Heart left ventricle (tissue), 16 donors: ENCODE data around the gene CSTB. TPM values are rescaled to one million over a fixed set of nuclear protein-coding genes. Genes with fewer than 3 reads are reported as not detected.

Experiments
- ATAC-seq, 4 donors: fragments of 200-7000 bp; cut with Tn5 transposase; one replicate each; pipeline ENCODE4 v1.9.1; 2020 to 2022; ENCODE audit warnings: moderate library complexity in 4 of 4, mild to moderate bottlenecking in 3 of 4, moderate number of reproducible peaks in 1 of 4
- DNase-seq, 5 donors: peaks; one replicate each; pipeline ENCODE4 v3.0.0-alpha.2; 2020
- H3K27ac ChIP-seq, 12 donors: fragments of 200-600 bp; sonication (generic) in 4 of 12; one replicate each; pipeline versions ENCODE4 v1.5.0 to v1.8.0; 2016 to 2022; ENCODE audit warnings: mild to moderate bottlenecking in 2 of 12
- H3K27me3 ChIP-seq, 9 donors: fragments of 200-600 bp; sonication (generic) in 2 of 9; one replicate each; pipeline versions ENCODE4 v1.5.1 to v1.8.0; 2016 to 2022; ENCODE audit warnings: mild to moderate bottlenecking in 3 of 9
- H3K36me3 ChIP-seq, 9 donors: fragments of 200-600 bp; sonication (generic) in 2 of 9; one replicate each; pipeline versions ENCODE4 v1.5.0 to v1.8.0; 2018 to 2022; ENCODE audit warnings: mild to moderate bottlenecking in 2 of 9
- H3K4me1 ChIP-seq, 12 donors: fragments of 200-600 bp; sonication (generic) in 4 of 12; one replicate each; pipeline versions ENCODE4 v1.5.0 to v1.8.0; 2016 to 2022; ENCODE audit warnings: mild to moderate bottlenecking in 3 of 12
- H3K4me3 ChIP-seq, 12 donors: fragments of 200-600 bp; sonication (generic) in 4 of 12; one replicate each; pipeline versions ENCODE4 v1.5.0 to v1.8.0; 2017 to 2022; ENCODE audit warnings: mild to moderate bottlenecking in 9 of 12, moderate library complexity in 4 of 12
- H3K9me3 ChIP-seq, 12 donors: fragments of 200-600 bp; sonication (generic) in 4 of 12; one replicate each; pipeline versions ENCODE4 v1.5.0 to v1.8.0; 2016 to 2022; ENCODE audit warnings: mild to moderate bottlenecking in 1 of 12
- CTCF ChIP-seq, 12 donors: fragments of 200-600 bp; sonication (generic) in 4 of 12; IDR thresholded peaks; one replicate each; pipeline versions ENCODE4 v1.5.0 to v1.8.0; 2018 to 2022; ENCODE audit warnings: antibody characterized with exemption in 12 of 12, mild to moderate bottlenecking in 5 of 12
- POLR2A ChIP-seq, 2 donors: fragments of 450-650 bp; IDR thresholded peaks; one replicate each; pipeline ENCODE4 v1.6.1; 2017; ENCODE audit warnings: antibody characterized with exemption in 2 of 2, mild to moderate bottlenecking in 2 of 2, moderate library complexity in 2 of 2
- WGBS, 4 donors: extraction: QIAGEN DNeasy Blood & Tissue Kit in 2 of 4; methylation state at CpG; one replicate each; pipeline versions ENCODE4 v1.1.5 to v1.1.7; 2013 to 2018; 5-methylcytosine and 5-hydroxymethylcytosine counted together
- intact Hi-C, 10 donors: fragments of 100-400 bp; cut with DNase I; formaldehyde crosslinking; loops; one replicate each; pipeline versions ENCODE4 v1.11.1 to v1.14.2; 2022
- polyA plus RNA-seq, 2 donors: library from polyadenylated mRNA; stranded (reverse); fragments of 200-250 nt; gene quantifications; one replicate each; pipeline ENCODE4 v1.2.3, GENCODE V29; 2013
- total RNA-seq, 9 donors: library from RNA; depleted of rRNA in 2 of 9; stranded (reverse); fragments of >200 nt in 2 of 9; fragmentation: NEBNext Ultra II Directional in 3 of 9; extraction: Animal tissue kit (Norgen Biotek cat#: 25700) in 3 of 9; gene quantifications; one replicate each; pipeline versions ENCODE4 v1.1.0 to v1.2.4, GENCODE V29; 2016 to 2023
- donor health status: ischemic (EF 13 %, LVEDD 7.1; RV severe dilation, severe dysfunction).
- donor health status: healthy with polysubstance abuse.
- donor health status: DM: no; HTN: yes; CAD: no.
- donor health status: DM: no; HTN: no; CAD: no.
- donor health status: ischemic (EF 25% LVEDD 6.9; RV normal size, moderate dysfunction).
- donor health status: ischemic (EF 25% LVEDD 5.7; RV mildly dilated, moderate dysfunction).
- donor health status: healthy.
- donor health status: DM: yes; HTN: yes; CAD: no.
- donor health status: ischemic (EF 35%, LVEDD 5.7; RV mildly dilated, moderate dysfunction).
- donor health status: nonischemic (EF 11% LVEDD 7.7; RV severe dilation, severe dysfunction).
- donor health status: DM: yes; HTN: yes; CAD: no.
- donor health status: PGD.
- donor health status: ischemic (EF 29% LVEDD 5.4; RV normal size, mild dysfunction).
- donor health status: nonischemic (EF 23%, LVEDD 6.1; RV moderate dilation, normal function).

CSTB gene
- total and polyA plus RNA-seq, 11 donors, result 7.8 to 77.0 (median 36.1) TPM

DNA sequence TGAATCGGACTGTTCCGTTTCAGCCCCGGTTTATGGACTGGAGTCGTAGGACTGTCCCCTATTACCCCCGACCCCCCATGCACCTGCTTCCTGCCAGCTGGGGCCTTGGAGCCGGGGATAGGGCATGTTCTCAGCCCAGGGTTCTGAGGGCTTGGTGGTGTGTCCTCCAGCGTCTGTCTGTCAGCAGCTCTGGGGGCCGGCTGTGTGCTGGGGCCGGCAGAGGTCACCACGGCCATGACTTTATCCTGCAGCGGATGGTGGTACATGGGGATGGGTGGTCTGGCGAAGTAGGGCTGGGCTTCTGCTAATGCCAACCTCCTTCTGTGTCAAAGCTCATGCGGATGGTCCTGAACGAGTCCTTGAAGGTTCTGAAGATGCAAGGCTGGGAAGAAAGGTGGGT, 18.7 kb upstream of the CSTB start:
- DNase-seq (no peak), ATAC-seq (no peak)
- 88 to 96% (median 91%) methylated on average over 5 to 14 of the region's 14 CpGs for WGBS, 4 donors
- H3K4me1 ChIP-seq, result peaks cover 0 to 14% (median 11%) of the 10 kb centered on the region in 12 donors
- H3K36me3 ChIP-seq, result peaks cover 5 to 90% (median 78%) of the 10 kb centered on the region in 9 donors
- H3K27ac ChIP-seq, result no peak overlapping the region
- H3K9me3 ChIP-seq, result no peaks in the 10 kb centered on the region
- no peak for TF ChIP-seq POLR2A (IDR thresholded peaks at IDR 0.05)
- H3K4me3 ChIP-seq, result no peak overlapping the region
- intact Hi-C loops, result loop anchor here in 1 of 10 donors (10.0 kb wide), 1 partner anchor 510 kb away; the partner anchor contains the start of gene PFKL
- H3K27me3 ChIP-seq, result no peaks in the 10 kb centered on the region

GRCh38 chr21:43794311-43794710, 18.2 kb upstream of the CSTB start:
- no peak overlapping the region for H3K4me3 ChIP-seq
- ATAC-seq (no peak), DNase-seq (no peak)

GRCh38 chr21:43793243-43793642, 17.1 kb upstream of the CSTB start:
- no peaks in the 10 kb centered on the region for H3K27me3 ChIP-seq
- ATAC-seq (no peak), DNase-seq (no peak)
- no peaks in the 10 kb centered on the region for H3K9me3 ChIP-seq
- H3K27ac ChIP-seq, result no peak overlapping the region
- intact Hi-C loops, result loop anchor here in 1 of 10 donors (10.0 kb wide), 1 partner anchor 512 kb away; the partner anchor contains the start of gene PFKL
- 94 to 97% (median 96%) methylated on average over 16 of the region's 16 CpGs for WGBS, 4 donors
- TF ChIP-seq POLR2A (IDR thresholded peaks at IDR 0.05), result no peak
- no peak for TF ChIP-seq CTCF (IDR thresholded peaks at IDR 0.05)
- H3K36me3 ChIP-seq, result peaks cover 0 to 74% (median 62%) of the 10 kb centered on the region in 9 donors
- no peak overlapping the region for H3K4me3 ChIP-seq
- H3K4me1 ChIP-seq, result peaks cover 0 to 20% (median 13%) of the 10 kb centered on the region in 12 donors

More at GRCh38 chr21:43794311-43794710, 18.2 kb upstream of the CSTB start:
- Histone ChIP-seq H3K36me3 (peaks cover 5 to 84% (median 73%) of the 10 kb centered on the region in 9 donors), H3K9me3 (no peaks in the 10 kb centered on the region), H3K4me1 (peaks cover 0 to 16% (median 12%) of the 10 kb centered on the region in 12 donors), H3K27me3 (no peaks in the 10 kb centered on the region), H3K27ac (no peak overlapping the region)
- no peak for TF ChIP-seq POLR2A (IDR thresholded peaks at IDR 0.05)
- TF ChIP-seq CTCF (IDR thresholded peaks at IDR 0.05), result no peak
- 64 to 95% (median 89%) methylated on average over 7 to 12 of the region's 12 CpGs for WGBS, 4 donors
- intact Hi-C loops, result loop anchor here in 1 of 10 donors (10.0 kb wide), 1 partner anchor 510 kb away; the partner anchor contains the start of gene PFKL

GRCh38 chr21:43792406-43792805, 16.3 kb upstream of the CSTB start:
- TF ChIP-seq CTCF (IDR thresholded peaks at IDR 0.05), result no peak
- no peak for TF ChIP-seq POLR2A (IDR thresholded peaks at IDR 0.05)
- Histone ChIP-seq H3K36me3 (peaks cover 0 to 65% (median 54%) of the 10 kb centered on the region in 9 donors), H3K27me3 (no peaks in the 10 kb centered on the region), H3K4me1 (peaks cover 0 to 20% (median 13%) of the 10 kb centered on the region in 12 donors), H3K27ac (no peak overlapping the region), H3K9me3 (no peaks in the 10 kb centered on the region), H3K4me3 (no peak overlapping the region)
- DNase-seq, result no peak
- intact Hi-C loops, result loop anchor here in 1 of 10 donors (10.0 kb wide), 1 partner anchor 512 kb away; the partner anchor contains the start of gene PFKL
- WGBS, 4 donors, result 90 to 95% (median 93%) methylated on average over 8 of the region's 8 CpGs
- ATAC-seq, result no peak
